ENCODE measurements around the gene COL12A1.

COL12A1 gene

DNA sequence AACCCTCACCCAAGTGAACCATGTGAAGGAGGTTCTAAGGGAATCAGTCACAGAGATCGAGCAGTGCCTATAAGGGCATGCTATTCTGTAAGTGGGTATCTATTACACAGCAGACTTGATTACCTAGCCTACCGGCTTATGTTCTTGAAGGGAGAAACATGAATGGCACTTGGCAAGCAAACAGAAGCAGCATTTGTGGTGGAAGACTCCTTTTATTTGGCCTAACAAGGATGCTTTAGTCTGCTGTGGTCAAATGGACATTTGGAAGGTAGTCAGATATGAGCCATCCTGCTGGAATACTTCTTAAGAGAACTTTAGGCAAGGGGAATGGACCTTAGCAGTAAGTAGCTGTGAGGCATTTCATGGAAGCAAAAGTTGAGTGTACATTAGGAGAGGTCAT is 126.3 kb downstream of the COL12A1 start:
- Histone ChIP-seq H3K36me3 (ENCODE audit: control insufficient read depth in 1 of 2, insufficient read depth in 2 of 2, low read length in 2 of 2) (no peaks in the 10 kb centered on the region), H3K4me1 (ENCODE audit: control insufficient read depth in 1 of 2, insufficient read depth in 2 of 2, low read length in 2 of 2) (peaks cover 0 to 3% of the 10 kb centered on the region in 2 donors), H3K27ac (ENCODE audit: low read length) (no peak overlapping the region), H3K4me3 (ENCODE audit: low read depth in 1 of 2, low read length in 2 of 2) (no peak overlapping the region), H3K9me3 (ENCODE audit: control insufficient read depth in 1 of 2, low read length in 2 of 2) (no peaks in the 10 kb centered on the region), H3K27me3 (ENCODE audit: low read depth, low read length) (no peaks in the 10 kb centered on the region)

DNA sequence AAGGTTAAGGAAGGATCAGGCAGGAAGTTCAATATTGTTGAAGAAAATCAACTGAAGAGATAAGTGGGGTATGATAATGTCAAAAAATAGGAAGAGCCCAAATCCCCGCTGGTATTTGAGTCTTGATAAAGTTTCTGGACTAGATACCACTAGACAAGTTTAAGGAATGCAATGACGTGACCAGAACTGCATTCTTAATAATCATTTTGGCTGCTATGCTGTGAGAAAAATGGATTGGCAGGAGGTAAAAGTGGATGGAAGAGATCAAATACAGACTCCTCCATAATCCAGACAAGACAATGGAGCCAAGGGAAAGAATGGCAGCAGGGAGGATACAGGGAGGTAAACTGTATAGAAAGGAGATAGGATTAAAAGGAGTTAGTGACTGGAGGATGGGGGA is 128.2 kb downstream of the COL12A1 start:
- no peaks in the 10 kb centered on the region for H3K36me3 ChIP-seq (ENCODE audit: control insufficient read depth in 1 of 2, insufficient read depth in 2 of 2, low read length in 2 of 2)
- H3K27me3 ChIP-seq (ENCODE audit: low read depth, low read length) = no peaks in the 10 kb centered on the region
- no peaks in the 10 kb centered on the region for H3K4me1 ChIP-seq (ENCODE audit: control insufficient read depth in 1 of 2, insufficient read depth in 2 of 2, low read length in 2 of 2)
- no peak overlapping the region for H3K27ac ChIP-seq (ENCODE audit: low read length)
- H3K4me3 ChIP-seq (ENCODE audit: low read depth in 1 of 2, low read length in 2 of 2) = no peak overlapping the region
- H3K9me3 ChIP-seq (ENCODE audit: control insufficient read depth in 1 of 2, low read length in 2 of 2) = no peaks in the 10 kb centered on the region

- no peaks in the 10 kb centered on the region for H3K4me1 ChIP-seq (ENCODE audit: control insufficient read depth in 1 of 2, insufficient read depth in 2 of 2, low read length in 2 of 2)
- H3K4me3 ChIP-seq (ENCODE audit: low read depth in 1 of 2, low read length in 2 of 2) = no peak overlapping the region
- no peaks in the 10 kb centered on the region for H3K36me3 ChIP-seq (ENCODE audit: control insufficient read depth in 1 of 2, insufficient read depth in 2 of 2, low read length in 2 of 2)
- H3K27me3 ChIP-seq (ENCODE audit: low read depth, low read length) = no peaks in the 10 kb centered on the region
- H3K27ac ChIP-seq (ENCODE audit: low read length) = no peak overlapping the region
- no peaks in the 10 kb centered on the region for H3K9me3 ChIP-seq (ENCODE audit: control insufficient read depth in 1 of 2, low read length in 2 of 2)
These were observed 129.8 kb downstream of the COL12A1 start for GRCh38 chr6:75076009-75076408.

GRCh38 chr6:75070244-75070643 is 135.6 kb downstream of the COL12A1 start:
- Histone ChIP-seq H3K4me3 (ENCODE audit: low read depth in 1 of 2, low read length in 2 of 2) (no peak overlapping the region), H3K36me3 (ENCODE audit: control insufficient read depth in 1 of 2, insufficient read depth in 2 of 2, low read length in 2 of 2) (no peaks in the 10 kb centered on the region), H3K4me1 (ENCODE audit: control insufficient read depth in 1 of 2, insufficient read depth in 2 of 2, low read length in 2 of 2) (no peaks in the 10 kb centered on the region), H3K27me3 (ENCODE audit: low read depth, low read length) (no peaks in the 10 kb centered on the region), H3K27ac (ENCODE audit: low read length) (no peak overlapping the region), H3K9me3 (ENCODE audit: control insufficient read depth in 1 of 2, low read length in 2 of 2) (no peaks in the 10 kb centered on the region)

DNA sequence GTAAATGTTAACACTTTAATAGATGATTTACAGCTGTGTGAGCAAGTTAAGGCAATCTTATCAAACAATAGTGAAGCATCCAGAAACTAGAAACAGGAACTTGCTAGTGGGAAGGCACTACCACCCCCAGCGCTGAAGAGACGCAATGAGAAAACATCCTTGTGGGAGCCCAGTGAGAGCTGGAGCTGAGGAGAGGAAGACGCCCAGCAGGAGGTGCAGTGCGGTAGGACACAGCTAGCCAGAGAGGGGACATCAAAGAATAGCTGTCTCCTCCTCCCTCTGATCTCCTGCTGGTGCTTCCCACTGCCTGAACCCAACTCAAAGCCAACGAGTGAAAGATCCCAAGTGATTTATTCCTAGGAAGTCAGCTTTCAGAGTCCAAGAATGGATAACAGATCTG is 140.3 kb downstream of the COL12A1 start:
- H3K4me3 ChIP-seq (ENCODE audit: low read depth in 1 of 2, low read length in 2 of 2) = no peak overlapping the region
- no peaks in the 10 kb centered on the region for H3K36me3 ChIP-seq (ENCODE audit: control insufficient read depth in 1 of 2, insufficient read depth in 2 of 2, low read length in 2 of 2)
- no peaks in the 10 kb centered on the region for H3K9me3 ChIP-seq (ENCODE audit: control insufficient read depth in 1 of 2, low read length in 2 of 2)
- no peaks in the 10 kb centered on the region for H3K27me3 ChIP-seq (ENCODE audit: low read depth, low read length)
- H3K27ac ChIP-seq (ENCODE audit: low read length) = no peak overlapping the region
- no peaks in the 10 kb centered on the region for H3K4me1 ChIP-seq (ENCODE audit: control insufficient read depth in 1 of 2, insufficient read depth in 2 of 2, low read length in 2 of 2)

GRCh38 chr6:75052491-75052890 is 153.4 kb downstream of the COL12A1 start:
- Histone ChIP-seq H3K4me3 (ENCODE audit: low read depth in 1 of 2, low read length in 2 of 2) (no peak overlapping the region), H3K36me3 (ENCODE audit: control insufficient read depth in 1 of 2, insufficient read depth in 2 of 2, low read length in 2 of 2) (no peaks in the 10 kb centered on the region), H3K27me3 (ENCODE audit: low read depth, low read length) (no peaks in the 10 kb centered on the region), H3K4me1 (ENCODE audit: control insufficient read depth in 1 of 2, insufficient read depth in 2 of 2, low read length in 2 of 2) (peaks cover 0 to 7% of the 10 kb centered on the region in 2 donors), H3K27ac (ENCODE audit: low read length) (no peak overlapping the region), H3K9me3 (ENCODE audit: control insufficient read depth in 1 of 2, low read length in 2 of 2) (no peaks in the 10 kb centered on the region)

- Histone ChIP-seq H3K36me3 (ENCODE audit: control insufficient read depth in 1 of 2, insufficient read depth in 2 of 2, low read length in 2 of 2) (no peaks in the 10 kb centered on the region), H3K9me3 (ENCODE audit: control insufficient read depth in 1 of 2, low read length in 2 of 2) (no peaks in the 10 kb centered on the region), H3K4me3 (ENCODE audit: low read depth in 1 of 2, low read length in 2 of 2) (no peak overlapping the region), H3K4me1 (ENCODE audit: control insufficient read depth in 1 of 2, insufficient read depth in 2 of 2, low read length in 2 of 2) (no peaks in the 10 kb centered on the region), H3K27me3 (ENCODE audit: low read depth, low read length) (no peaks in the 10 kb centered on the region), H3K27ac (ENCODE audit: low read length) (no peak overlapping the region)
These were observed 156.5 kb downstream of the COL12A1 start for GRCh38 chr6:75049308-75049707.

DNA sequence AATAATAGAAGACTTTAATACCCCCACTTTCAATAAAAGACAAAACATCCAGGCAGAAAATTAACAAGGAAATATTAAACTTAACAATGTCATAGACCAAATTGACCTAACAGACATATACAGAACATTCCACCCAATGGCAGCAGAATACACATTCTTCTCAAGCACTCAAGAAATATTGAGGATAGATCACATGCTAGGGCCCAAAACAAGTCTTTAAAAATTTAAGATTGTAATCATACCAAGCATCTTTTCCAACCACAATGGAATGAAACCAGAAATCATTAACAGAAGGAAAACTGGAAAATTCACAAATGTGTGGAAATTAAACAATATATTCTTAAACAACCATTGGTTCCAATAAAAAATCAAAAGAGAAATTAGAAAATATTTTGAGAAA is 161.0 kb downstream of the COL12A1 start:
- Histone ChIP-seq H3K36me3 (ENCODE audit: control insufficient read depth in 1 of 2, insufficient read depth in 2 of 2, low read length in 2 of 2) (no peaks in the 10 kb centered on the region), H3K9me3 (ENCODE audit: control insufficient read depth in 1 of 2, low read length in 2 of 2) (peaks cover 0 to 5% of the 10 kb centered on the region in 2 donors), H3K4me1 (ENCODE audit: control insufficient read depth in 1 of 2, insufficient read depth in 2 of 2, low read length in 2 of 2) (no peaks in the 10 kb centered on the region), H3K4me3 (ENCODE audit: low read depth in 1 of 2, low read length in 2 of 2) (no peak overlapping the region), H3K27ac (ENCODE audit: low read length) (no peak overlapping the region), H3K27me3 (ENCODE audit: low read depth, low read length) (no peaks in the 10 kb centered on the region)

DNA sequence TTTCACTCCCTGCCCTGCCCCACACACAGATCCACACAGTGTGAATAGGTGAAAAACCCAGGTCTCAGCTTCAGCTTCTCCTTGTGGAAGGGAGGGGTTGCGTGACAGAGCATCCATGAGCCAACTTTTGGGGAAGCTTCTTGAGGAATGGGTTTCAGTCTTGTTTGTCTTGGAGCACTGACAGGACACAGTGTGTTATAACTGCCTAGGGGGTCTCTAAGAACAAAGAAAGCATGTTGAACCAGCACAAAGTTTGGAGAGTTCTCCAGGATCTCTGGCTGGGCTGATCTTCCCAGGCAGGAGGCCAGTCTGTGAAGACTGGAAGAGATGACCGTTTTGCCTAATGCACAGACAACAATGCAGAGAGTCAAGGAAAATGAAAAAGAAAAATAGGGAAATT is 164.5 kb downstream of the COL12A1 start:
- Histone ChIP-seq H3K27ac (ENCODE audit: low read length) (no peak overlapping the region), H3K36me3 (ENCODE audit: control insufficient read depth in 1 of 2, insufficient read depth in 2 of 2, low read length in 2 of 2) (no peaks in the 10 kb centered on the region), H3K9me3 (ENCODE audit: control insufficient read depth in 1 of 2, low read length in 2 of 2) (peaks cover 0 to 5% of the 10 kb centered on the region in 2 donors), H3K27me3 (ENCODE audit: low read depth, low read length) (no peaks in the 10 kb centered on the region), H3K4me3 (ENCODE audit: low read depth in 1 of 2, low read length in 2 of 2) (no peak overlapping the region), H3K4me1 (ENCODE audit: control insufficient read depth in 1 of 2, insufficient read depth in 2 of 2, low read length in 2 of 2) (no peaks in the 10 kb centered on the region)
